ENCODE measurements around the gene RASL10A.
A peak's percentile ranks its signal among the peaks of the same experiment; 100 is the strongest.

Gene RASL10A

GRCh38 chr22:29330291-29330690 is 14.8 kb upstream of the RASL10A start:
- H3K27ac ChIP-seq, result peak overlapping the region in 3 of 11 experiments; percentile 25 to 79 (median 71); a peak in 4 of 22 replicates
- no peaks in the 10 kb centered on the region for H3K9me3 ChIP-seq (replicated peaks in 1 of 11)
- H3K9ac ChIP-seq, result peak overlapping the region in 4 of 11 experiments; percentile 24 to 74 (median 44); a peak in 4 of 22 replicates
- TF ChIP-seq Cebpa-rat (IDR thresholded peaks at IDR 0.05), result no peak
- peak overlapping the region; percentile 59 to 98 (median 87) for H3K4me2 ChIP-seq
- H4K20me1 ChIP-seq, result peaks cover 13 to 100% (median 36%) of the 10 kb centered on the region in 11 experiments; a peak in 18 of 22 replicates
- no peaks in the 10 kb centered on the region for H3K27me3 ChIP-seq
- peaks cover 19 to 97% (median 54%) of the 10 kb centered on the region in 11 experiments; a peak in 21 of 22 replicates for H3K36me3 ChIP-seq
- peaks cover 53 to 92% (median 85%) of the 10 kb centered on the region in 10 experiments for H3K4me1 ChIP-seq
- H3K4me3 ChIP-seq, result no peak overlapping the region

- Histone ChIP-seq H3K4me2 (peak overlapping the region; percentile 59 to 98 (median 87)), H3K4me3 (peak overlapping the region in 2 of 10 experiments; percentile 16 to 33; a peak in 1 of 20 replicates), H3K27me3 (no peaks in the 10 kb centered on the region), H3K4me1 (peaks cover 48 to 85% (median 78%) of the 10 kb centered on the region in 10 experiments), H3K27ac (peak overlapping the region in 4 of 11 experiments; percentile 50 to 79 (median 68); a peak in 6 of 22 replicates), H4K20me1 (peaks cover 9 to 94% (median 29%) of the 10 kb centered on the region in 11 experiments; a peak in 18 of 22 replicates), H3K36me3 (peaks cover 19 to 90% (median 54%) of the 10 kb centered on the region in 11 experiments; a peak in 21 of 22 replicates), H3K9ac (peak overlapping the region in 7 of 11 experiments; percentile 22 to 74 (median 44); a peak in 7 of 22 replicates), H3K9me3 (replicated peaks in 1 of 11) (no peaks in the 10 kb centered on the region)
- no peak for TF ChIP-seq Cebpa-rat (IDR thresholded peaks at IDR 0.05)
These were observed 14.1 kb upstream of the RASL10A start for GRCh38 chr22:29329581-29329980.

GRCh38 chr22:29328566-29329500 is 13.3 kb upstream of the RASL10A start:
- TF ChIP-seq Cebpa-rat (IDR thresholded peaks at IDR 0.05), result no peak
- peaks cover 8 to 87% (median 22%) of the 10 kb centered on the region in 11 experiments; a peak in 18 of 22 replicates for H4K20me1 ChIP-seq
- peaks cover 48 to 78% (median 71%) of the 10 kb centered on the region in 10 experiments for H3K4me1 ChIP-seq
- no peaks in the 10 kb centered on the region for H3K9me3 ChIP-seq (replicated peaks in 1 of 11)
- H3K27ac ChIP-seq, result peak overlapping the region in 5 of 11 experiments; percentile 3 to 79 (median 78); a peak in 9 of 22 replicates
- H3K36me3 ChIP-seq, result peaks cover 19 to 82% (median 48%) of the 10 kb centered on the region in 11 experiments; a peak in 21 of 22 replicates
- H3K4me2 ChIP-seq, result peak overlapping the region; percentile 59 to 98 (median 87)
- H3K4me3 ChIP-seq, result peak overlapping the region in 3 of 10 experiments; percentile 16 to 33 (median 20); a peak in 3 of 20 replicates
- no peaks in the 10 kb centered on the region for H3K27me3 ChIP-seq
- peak overlapping the region in 8 of 11 experiments; percentile 22 to 74 (median 44); a peak in 11 of 22 replicates for H3K9ac ChIP-seq

- H4K20me1 ChIP-seq, result peaks cover 8 to 79% (median 22%) of the 10 kb centered on the region in 11 experiments; a peak in 18 of 22 replicates
- H3K4me1 ChIP-seq, result peaks cover 44 to 70% (median 63%) of the 10 kb centered on the region in 10 experiments
- no peaks in the 10 kb centered on the region for H3K27me3 ChIP-seq
- peak overlapping the region in 9 of 11 experiments; percentile 80 to 98 (median 89); a peak in 18 of 22 replicates for H3K4me2 ChIP-seq
- peak overlapping the region in 2 of 10 experiments; percentile 20 to 22; a peak in 2 of 20 replicates for H3K4me3 ChIP-seq
- H3K9me3 ChIP-seq (replicated peaks in 1 of 11), result no peaks in the 10 kb centered on the region
- H3K9ac ChIP-seq, result peak overlapping the region in 5 of 11 experiments; percentile 26 to 74 (median 56); a peak in 8 of 22 replicates
- TF ChIP-seq Cebpa-rat (IDR thresholded peaks at IDR 0.05), result no peak
- H3K36me3 ChIP-seq, result peaks cover 19 to 75% (median 46%) of the 10 kb centered on the region in 11 experiments; a peak in 21 of 22 replicates
- peak overlapping the region in 5 of 11 experiments; percentile 3 to 79 (median 78); a peak in 9 of 22 replicates for H3K27ac ChIP-seq
These were observed 12.6 kb upstream of the RASL10A start for GRCh38 chr22:29328055-29328454.

GRCh38 chr22:29327089-29327764 is 11.7 kb upstream of the RASL10A start:
- Histone ChIP-seq H3K36me3 (peaks cover 19 to 66% (median 46%) of the 10 kb centered on the region in 11 experiments; a peak in 21 of 22 replicates), H3K4me3 (no peak overlapping the region), H3K9me3 (replicated peaks in 1 of 11) (no peaks in the 10 kb centered on the region), H4K20me1 (peaks cover 8 to 71% (median 22%) of the 10 kb centered on the region in 11 experiments; a peak in 18 of 22 replicates), H3K4me1 (peaks cover 36 to 62% (median 55%) of the 10 kb centered on the region in 10 experiments), H3K9ac (peak overlapping the region in 4 of 11 experiments; percentile 45 to 74 (median 64); a peak in 5 of 22 replicates), H3K4me2 (peak overlapping the region in 6 of 11 experiments; percentile 3 to 98 (median 93); a peak in 11 of 22 replicates), H3K27me3 (no peaks in the 10 kb centered on the region), H3K27ac (peak overlapping the region in 3 of 11 experiments; percentile 18 to 78 (median 66); a peak in 3 of 22 replicates)
- no peak for TF ChIP-seq Cebpa-rat (IDR thresholded peaks at IDR 0.05)

- Histone ChIP-seq H3K4me3 (no peak overlapping the region), H3K4me2 (peak overlapping the region in 4 of 11 experiments; percentile 89 to 98 (median 93); a peak in 4 of 22 replicates), H3K27me3 (no peaks in the 10 kb centered on the region), H3K36me3 (peaks cover 19 to 59% (median 44%) of the 10 kb centered on the region in 11 experiments; a peak in 21 of 22 replicates), H3K4me1 (peaks cover 28 to 54% (median 47%) of the 10 kb centered on the region in 10 experiments; a peak in 19 of 20 replicates), H3K9ac (no peak overlapping the region), H3K9me3 (replicated peaks in 1 of 11) (no peaks in the 10 kb centered on the region), H4K20me1 (peaks cover 8 to 63% (median 22%) of the 10 kb centered on the region in 11 experiments; a peak in 18 of 22 replicates), H3K27ac (peak overlapping the region in 1 of 11 experiments; percentile 78; a peak in 2 of 22 replicates)
- no peak for TF ChIP-seq Cebpa-rat (IDR thresholded peaks at IDR 0.05)
These were observed 11.0 kb upstream of the RASL10A start for GRCh38 chr22:29326481-29326880.

GRCh38 chr22:29325785-29326315 is 10.4 kb upstream of the RASL10A start:
- Histone ChIP-seq H3K4me1 (peaks cover 22 to 52% (median 42%) of the 10 kb centered on the region in 10 experiments; a peak in 19 of 20 replicates), H3K9me3 (replicated peaks in 1 of 11) (no peaks in the 10 kb centered on the region), H4K20me1 (peaks cover 8 to 57% (median 22%) of the 10 kb centered on the region in 11 experiments; a peak in 18 of 22 replicates), H3K36me3 (peaks cover 14 to 53% (median 38%) of the 10 kb centered on the region in 11 experiments; a peak in 20 of 22 replicates), H3K27me3 (no peaks in the 10 kb centered on the region), H3K27ac (no peak overlapping the region), H3K4me2 (no peak overlapping the region), H3K9ac (no peak overlapping the region), H3K4me3 (no peak overlapping the region)
- no peak for TF ChIP-seq Cebpa-rat (IDR thresholded peaks at IDR 0.05)

All from BLaER1 treated with 17β-estradiol and CSF1 and Interleukin-3, amounts not matched to agents 10 nM and 100 nM (cell line).